ENCODE measurements around the gene ANKLE1.

The ANKLE1 gene

GRCh38 chr19:17318966-17319365 lies 37.3 kb downstream of the ANKLE1 start:
- Histone ChIP-seq H3K4me3 (ENCODE audit: low read depth, low read length) (no peak overlapping the region), H3K9me3 (ENCODE audit: control insufficient read depth, insufficient read depth, low read depth, low read length) (no peaks in the 10 kb centered on the region), H3K36me3 (ENCODE audit: control insufficient read depth in 2 of 2, insufficient read depth in 1 of 2, low read length in 2 of 2) (peaks cover 3 to 56% of the 10 kb centered on the region in 2 experiments; a peak in 2 of 3 replicates), H3K27ac (ENCODE audit: extremely low read depth, low read depth, low read length) (no peak overlapping the region), H3K4me1 (ENCODE audit: control insufficient read depth, insufficient read depth, low read length) (no peaks in the 10 kb centered on the region)
- TF ChIP-seq PRDM10 (tag by site-specific recombination; IDR thresholded peaks at IDR 0.05) = no peak
- no peak for TF ChIP-seq ZNF248 (tag by site-specific recombination; IDR thresholded peaks at IDR 0.05)
- no peak for TF ChIP-seq ZBTB21 (tag by site-specific recombination; IDR thresholded peaks at IDR 0.05)
- no peak for TF ChIP-seq BCL6B (tag by site-specific recombination; IDR thresholded peaks at IDR 0.05)
- 0 out of 2 replicates have a peak, but pooled peaks have one; percentile 12 for TF ChIP-seq GLIS1 (tag by site-specific recombination; IDR thresholded peaks at IDR 0.05)
- TF ChIP-seq SP3 (tag by site-specific recombination; IDR thresholded peaks at IDR 0.05) = no peak
- POLR2A ChIA-PET = interaction anchor here (1.0 to 3.1 kb wide), 3 partner anchors 9 to 14 kb away, joined by 3 to 15 read pairs (median 13); partner anchors contain the start of gene DDA1
- CTCF ChIA-PET = no interaction called here

GRCh38 chr19:17319473-17320238 lies 38.0 kb downstream of the ANKLE1 start:
- POLR2A ChIA-PET = interaction anchor here (1.0 to 3.0 kb wide), 2 partner anchors 11 to 13 kb away, joined by 3 to 15 read pairs; partner anchors contain the start of gene DDA1
- no peak overlapping the region for H3K4me3 ChIP-seq (ENCODE audit: low read depth, low read length)
- H3K27ac ChIP-seq (ENCODE audit: extremely low read depth, low read depth, low read length) = no peak overlapping the region
- no peak for TF ChIP-seq ZNF350 (tag by site-specific recombination; IDR thresholded peaks at IDR 0.05)
- no peak for TF ChIP-seq BCL11B (tag by site-specific recombination; IDR thresholded peaks at IDR 0.05; ENCODE audit: low read depth)
- TF ChIP-seq ZBTB17 (tag by site-specific recombination; IDR thresholded peaks at IDR 0.05) = no peak
- no peak for TF ChIP-seq KLF1 (tag by site-specific recombination; IDR thresholded peaks at IDR 0.05)
- TF ChIP-seq ZFP69B (tag by site-specific recombination; IDR thresholded peaks at IDR 0.05) = no peak
- TF ChIP-seq ZBTB1 (tag by site-specific recombination; IDR thresholded peaks at IDR 0.05) = no peak
- no peak for TF ChIP-seq GFI1B (tag by site-specific recombination; IDR thresholded peaks at IDR 0.05)
- no peak for TF ChIP-seq ZNF645 (tag by site-specific recombination; IDR thresholded peaks at IDR 0.05)
- TF ChIP-seq ZNF510 (tag by site-specific recombination; IDR thresholded peaks at IDR 0.05; ENCODE audit: insufficient replicate concordance) = no peak
- TF ChIP-seq ZNF274 (IDR thresholded peaks at IDR 0.05; ENCODE audit: low read length) = no peak
- TF ChIP-seq ZNF274 (tag by site-specific recombination; IDR thresholded peaks at IDR 0.05; ENCODE audit: borderline replicate concordance) = no peak
- H3K36me3 ChIP-seq (ENCODE audit: control insufficient read depth in 2 of 2, insufficient read depth in 1 of 2, low read length in 2 of 2) = peaks cover 3 to 49% of the 10 kb centered on the region in 2 experiments; a peak in 2 of 3 replicates
- CTCF ChIA-PET = no interaction called here
- no peaks in the 10 kb centered on the region for H3K9me3 ChIP-seq (ENCODE audit: control insufficient read depth, insufficient read depth, low read depth, low read length)
- no peaks in the 10 kb centered on the region for H3K4me1 ChIP-seq (ENCODE audit: control insufficient read depth, insufficient read depth, low read length)

All from HEK293 (cell line).